Esophagus mucosa (tissue), 1 donor: ENCODE data around the gene HOXA9. TPM values are rescaled to one million over a fixed set of nuclear protein-coding genes. Genes with fewer than 3 reads are reported as not detected.
A peak's percentile ranks its signal among the peaks of the same experiment; 100 is the strongest.

Experiments
- ATAC-seq: fragments of 200-7000 bp; cut with Tn5 transposase; one replicate; pipeline ENCODE4 v1.9.1; 2020
- total RNA-seq: library from RNA; stranded (reverse); gene quantifications from one replicate; pipeline ENCODE4 v1.2.4, GENCODE V29; 2023
- donor health status: DM: yes; HTN: yes; CAD: no.

The HOXA9 gene
- total RNA-seq, 1 donor from 2014 or later = 1.7 TPM

- ATAC-seq = no peak
These were observed 10.5 kb upstream of the HOXA9 start for GRCh38 chr7:27175626-27176523.

- no peak for ATAC-seq
These were observed 9.7 kb upstream of the HOXA9 start for GRCh38 chr7:27174874-27175625.

GRCh38 chr7:27173956-27174873 is 8.9 kb upstream of the HOXA9 start, which contains the start of gene HOXA10:
Gene HOXA10, minus strand, starts transcription at chr7:27174320. Its CDS starts 14 bp downstream, at chr7:27174306.
- no peak for ATAC-seq

- peak; percentile 23 for ATAC-seq
These were observed 8.2 kb upstream of the HOXA9 start for GRCh38 chr7:27173511-27173955.

GRCh38 chr7:27172823-27173510 is 7.6 kb upstream of the HOXA9 start:
- peak; percentile 7 for ATAC-seq

GRCh38 chr7:27172315-27172774 is 7.0 kb upstream of the HOXA9 start:
- ATAC-seq = no peak

GRCh38 chr7:27171637-27172314 is 6.4 kb upstream of the HOXA9 start:
- no peak for ATAC-seq

- no peak for ATAC-seq
These were observed 5.9 kb upstream of the HOXA9 start for GRCh38 chr7:27171325-27171636.

GRCh38 chr7:27170426-27171324 is 5.3 kb upstream of the HOXA9 start:
- ATAC-seq = no peak

GRCh38 chr7:27169658-27170425 is 4.5 kb upstream of the HOXA9 start:
- peak; percentile 4 for ATAC-seq

GRCh38 chr7:27168265-27168947 is 3.1 kb upstream of the HOXA9 start:
- no peak for ATAC-seq

GRCh38 chr7:27167916-27168264 is 2.6 kb upstream of the HOXA9 start:
- ATAC-seq = no peak

- ATAC-seq = no peak
These were observed 1.5 kb upstream of the HOXA9 start for GRCh38 chr7:27166531-27167505.

- ATAC-seq = no peak
These were observed 726 bp upstream of the HOXA9 start for GRCh38 chr7:27165996-27166530.

GRCh38 chr7:27164367-27165088 is 809 bp downstream of the HOXA9 start:
- ATAC-seq = no peak

- ATAC-seq = no peak
These were observed 1.3 kb downstream of the HOXA9 start for GRCh38 chr7:27164045-27164366.
